B cell (primary cell): Measurements from ENCODE around the gene NT5DC4. TPM values are rescaled to one million over a fixed set of nuclear protein-coding genes. Genes with fewer than 3 reads are reported as not detected.

Experiments
- ATAC-seq: fragments of 200-7000 bp; cut with Tn5 transposase; one replicate; pipeline ENCODE4 v1.10.0; 2021; ENCODE audit warnings: low read depth, mild to moderate bottlenecking, moderate number of reproducible peaks, moderate library complexity
- CTCF ChIA-PET: fragments of 350-600 bp; sonication (Branson Sonifier 250); formaldehyde crosslinking; loops from one replicate; lab custom pipeline; 2021; ENCODE audit warnings: antibody characterized with exemption, inconsistent platforms; lab: Charles Lee
- POLR2A ChIA-PET: fragments of 350-600 bp; sonication (Branson Sonifier 250); formaldehyde crosslinking; loops from one replicate; lab custom pipeline; 2021; ENCODE audit warnings: antibody characterized with exemption; lab: Charles Lee
- DNase-seq: peaks from one replicate; pipeline ENCODE4 v3.0.0; 2013
- H2AFZ ChIP-seq: 2 replicates; pipeline ENCODE4 v1.6.1; 2012; ENCODE audit warnings: mild to moderate bottlenecking, low read depth, low read length; ENCODE audit not compliant: insufficient read depth, poor library complexity, severe bottlenecking
- H3K27ac ChIP-seq, 2 donors: 1 replicate in 1 of 2; 2 replicates in 1 of 2; pipeline ENCODE4 v1.5.1; 2012 to 2013; ENCODE audit warnings: low read length in 2 of 2, mild to moderate bottlenecking in 2 of 2, moderate library complexity in 1 of 2
- H3K27me3 ChIP-seq, 4 experiments: fragments of 200-600 bp in 1 of 4; sonication (generic) in 1 of 4; replicated peaks in 1 of 4; 1 replicate in 2 of 4; 2 replicates in 2 of 4; pipeline versions ENCODE4 v1.6.1 to v1.7.0; 2013 to 2016; ENCODE audit warnings: low read length in 3 of 4, mild to moderate bottlenecking in 2 of 4, mixed read lengths in 1 of 4, moderate library complexity in 1 of 4; ENCODE audit not compliant: insufficient read depth in 4 of 4, control insufficient read depth in 3 of 4; ENCODE audit errors: control extremely low read depth in 1 of 4
- H3K36me3 ChIP-seq, 2 experiments: replicated peaks in 1 of 2; 1 replicate in 1 of 2; 2 replicates in 1 of 2; pipeline versions ENCODE4 v1.6.1 to v1.7.1; 2013; ENCODE audit warnings: low read length in 1 of 2; ENCODE audit not compliant: insufficient read depth in 2 of 2, control insufficient read depth in 1 of 2; ENCODE audit errors: control extremely low read depth in 1 of 2, extremely low read depth in 1 of 2
- H3K4me1 ChIP-seq, 2 donors: fragments of 200-600 bp in 1 of 2; sonication (generic) in 1 of 2; 1 replicate in 1 of 2; 2 replicates in 1 of 2; pipeline versions ENCODE4 v1.5.1 to v1.6.1; 2013 to 2017; ENCODE audit warnings: low read length in 2 of 2; ENCODE audit not compliant: control insufficient read depth in 2 of 2, insufficient read depth in 2 of 2
- H3K4me2 ChIP-seq: replicated peaks from 2 replicates; pipeline ENCODE3; 2012; ENCODE audit warnings: mild to moderate bottlenecking, low read depth, low read length; ENCODE audit not compliant: poor library complexity, severe bottlenecking
- H3K4me3 ChIP-seq, 5 experiments: fragments of 200-600 bp in 1 of 5; sonication (generic) in 1 of 5; 1 replicate in 3 of 5; 2 replicates in 2 of 5; pipeline versions ENCODE4 v1.5.1 to v1.7.0; 2011 to 2016; ENCODE audit warnings: low read length in 4 of 5, mild to moderate bottlenecking in 4 of 5, low read depth in 2 of 5, control low read depth in 1 of 5, moderate library complexity in 1 of 5; ENCODE audit not compliant: insufficient read depth in 1 of 5; ENCODE audit errors: control extremely low read depth in 1 of 5, extremely low read depth in 1 of 5
- H3K79me2 ChIP-seq: fragments of 200-600 bp; sonication (generic); one replicate; pipeline ENCODE4 v1.6.0; 2016; ENCODE audit warnings: low read length; ENCODE audit not compliant: control insufficient read depth, insufficient read depth
- H3K9ac ChIP-seq: fragments of 200-600 bp; sonication (generic); 2 replicates; pipeline ENCODE4 v1.6.1; 2017; ENCODE audit warnings: mild to moderate bottlenecking, low read length, moderate library complexity
- H3K9me3 ChIP-seq, 3 donors: one replicate each; pipeline versions ENCODE4 v1.6.1 to v1.7.1; 2013; ENCODE audit warnings: low read length in 2 of 3; ENCODE audit not compliant: control insufficient read depth in 2 of 3, insufficient read depth in 1 of 3; ENCODE audit errors: control extremely low read depth in 1 of 3
- H4K20me1 ChIP-seq: 2 replicates; pipeline ENCODE4 v1.6.0; 2012; ENCODE audit warnings: mild to moderate bottlenecking, low read length; ENCODE audit not compliant: insufficient read depth, control insufficient read depth, poor library complexity, severe bottlenecking
- H3K27ac Mint-ChIP-seq: one replicate; pipeline ENCODE4 v1.8.0; 2021; ENCODE audit warnings: mixed read lengths
- H3K27me3 Mint-ChIP-seq: one replicate; pipeline ENCODE4 v1.8.0; 2021; ENCODE audit warnings: mixed read lengths
- H3K4me1 Mint-ChIP-seq: one replicate; pipeline ENCODE4 v1.8.0; 2021; ENCODE audit warnings: mixed read lengths
- H3K4me3 Mint-ChIP-seq: one replicate; pipeline ENCODE4 v1.8.0; 2021; ENCODE audit warnings: mixed read lengths
- H3K9me3 Mint-ChIP-seq: one replicate; pipeline ENCODE4 v1.8.0; 2022; ENCODE audit warnings: mixed read lengths; ENCODE audit not compliant: insufficient read depth
- CTCF ChIP-seq: fragments of 200-600 bp; IDR thresholded peaks from one replicate; pipeline ENCODE4 v1.8.0; 2022; ENCODE audit warnings: antibody characterized with exemption, mild to moderate bottlenecking
- EZH2 ChIP-seq: IDR thresholded peaks from 2 replicates; pipeline ENCODE4 v1.6.1; 2012; ENCODE audit warnings: borderline replicate concordance, low read depth, mild to moderate bottlenecking, moderate library complexity, low read length; ENCODE audit not compliant: insufficient read depth, poor library complexity, severe bottlenecking
- WGBS: methylation state at CpG from one replicate; pipeline ENCODE4 v1.1.5; 2013; ENCODE audit warnings: missing lambda C conversion rate; ENCODE audit not compliant: insufficient coverage; 5-methylcytosine and 5-hydroxymethylcytosine counted together
- intact Hi-C: fragments of 100-400 bp; cut with micrococcal nuclease; formaldehyde crosslinking; loops from one replicate; pipeline ENCODE4 v1.10.0; 2022
- polyA plus RNA-seq: library from polyadenylated mRNA; depleted of rRNA; stranded (reverse); fragments of >200 nt; gene quantifications from 2 replicates; pipeline ENCODE4 v1.2.3, GENCODE V29; 2012
- total RNA-seq, 2 donors: library from RNA; stranded (reverse); fragments of 120-200 nt in 1 of 2; gene quantifications; 1 replicate in 1 of 2; 2 replicates in 1 of 2; pipeline versions ENCODE4 v1.2.3 to v1.2.4, GENCODE V29; 2013 to 2022

NT5DC4 gene
- total and polyA plus RNA-seq, 2 donors (not counting 1 experiment from before 2014, with no cell fraction given): 2.0 TPM; not detected in 1

- WGBS: 73% methylated on average over 3 of the region's 4 CpGs
- no peaks in the 10 kb centered on the region for H3K79me2 ChIP-seq
- no peaks in the 10 kb centered on the region for H3K36me3 ChIP-seq
- peaks cover 17% of the 10 kb centered on the region for H3K4me1 Mint-ChIP-seq
- CTCF ChIA-PET: interaction anchor here (1.2 to 7.6 kb wide), 9 partner anchors 9 to 211 kb away, joined by 3 to 114 read pairs (median 9); partner anchors contain the start of gene SLC20A1
- no peak overlapping the region for H2AFZ ChIP-seq
- H4K20me1 ChIP-seq: no peaks in the 10 kb centered on the region
- no peaks in the 10 kb centered on the region for H3K9me3 Mint-ChIP-seq
- H3K27ac Mint-ChIP-seq: no peak overlapping the region
- no peak overlapping the region for H3K4me3 ChIP-seq
- peaks cover 0 to 23% of the 10 kb centered on the region in 2 donors for H3K4me1 ChIP-seq
- no peaks in the 10 kb centered on the region for H3K9me3 ChIP-seq
- H3K27ac ChIP-seq: no peak overlapping the region
- TF ChIP-seq CTCF (no peak), EZH2 (no peak)
- H3K27me3 Mint-ChIP-seq: no peaks in the 10 kb centered on the region
- H3K4me2 ChIP-seq: no peak overlapping the region
- intact Hi-C loops: loop anchor here (1.0 to 5.0 kb wide), 2 partner anchors 35 to 66 kb away; no protein-coding TSS in a partner anchor
- ATAC-seq (no peak), DNase-seq (no peak)
- no peak overlapping the region for H3K9ac ChIP-seq
- POLR2A ChIA-PET: interaction anchor here (1.4 kb wide), 1 partner anchor 16 kb away, joined by 4 read pairs; no protein-coding TSS in a partner anchor
- no peak overlapping the region for H3K4me3 Mint-ChIP-seq
- no peaks in the 10 kb centered on the region for H3K27me3 ChIP-seq
Measured at GRCh38 chr2:112691881-112692281, 28.9 kb upstream of the NT5DC4 start.

- intact Hi-C loops: loop anchor here (5.0 kb wide), 1 partner anchor 35 kb away; no protein-coding TSS in a partner anchor
- DNase-seq (no peak), ATAC-seq (no peak)
- TF ChIP-seq EZH2 (no peak), CTCF (no peak)
- Mint-ChIP-seq H3K27me3 (no peaks in the 10 kb centered on the region), H3K4me3 (no peak overlapping the region), H3K9me3 (no peaks in the 10 kb centered on the region), H3K27ac (no peak overlapping the region), H3K4me1 (peaks cover 17% of the 10 kb centered on the region)
- H3K27ac ChIP-seq: no peak overlapping the region
- no peaks in the 10 kb centered on the region for H4K20me1 ChIP-seq
- no peak overlapping the region for H3K4me3 ChIP-seq
- H3K27me3 ChIP-seq: no peaks in the 10 kb centered on the region
- WGBS: 19% methylated on average over 5 of the region's 5 CpGs
- H3K79me2 ChIP-seq: no peaks in the 10 kb centered on the region
- no peak overlapping the region for H2AFZ ChIP-seq
- no peak overlapping the region for H3K9ac ChIP-seq
- peaks cover 0 to 23% of the 10 kb centered on the region in 2 donors for H3K4me1 ChIP-seq
- no peak overlapping the region for H3K4me2 ChIP-seq
- H3K36me3 ChIP-seq: no peaks in the 10 kb centered on the region
- POLR2A ChIA-PET: no interaction called here
- H3K9me3 ChIP-seq: no peaks in the 10 kb centered on the region
- CTCF ChIA-PET: interaction anchor here (0.7 to 7.6 kb wide), 10 partner anchors 8 to 108 kb away, joined by 3 to 114 read pairs (median 8); partner anchors contain the start of genes CHCHD5 and SLC20A1
Measured at GRCh38 chr2:112692495-112692911, 28.3 kb upstream of the NT5DC4 start.
